PC-3 (cell line): ENCODE results near the gene C17orf114.

Experiments used
- EZH2 ChIP-seq: fragments of 300-600 bp; sonication (generic); IDR thresholded peaks from one replicate; pipeline ENCODE4 v1.6.1; 2017; ENCODE audit warnings: antibody characterized with exemption, mild to moderate bottlenecking, low read length; ENCODE audit not compliant: unreplicated experiment
- EZH2phosphoT487 ChIP-seq: fragments of 300-600 bp; sonication (generic); IDR thresholded peaks from 2 replicates; pipeline ENCODE4 v1.6.1; 2018; ENCODE audit warnings: mild to moderate bottlenecking, antibody characterized with exemption, low read length, borderline replicate concordance
- TF ChIP-seq, protein P1 (sequence below): fragments of 300-600 bp; sonication (generic); conservative IDR thresholded peaks from 2 replicates; pipeline ENCODE4 v1.5.1; 2017; ENCODE audit warnings: antibody characterized with exemption, low read depth, mild to moderate bottlenecking, low read length

DNA sequence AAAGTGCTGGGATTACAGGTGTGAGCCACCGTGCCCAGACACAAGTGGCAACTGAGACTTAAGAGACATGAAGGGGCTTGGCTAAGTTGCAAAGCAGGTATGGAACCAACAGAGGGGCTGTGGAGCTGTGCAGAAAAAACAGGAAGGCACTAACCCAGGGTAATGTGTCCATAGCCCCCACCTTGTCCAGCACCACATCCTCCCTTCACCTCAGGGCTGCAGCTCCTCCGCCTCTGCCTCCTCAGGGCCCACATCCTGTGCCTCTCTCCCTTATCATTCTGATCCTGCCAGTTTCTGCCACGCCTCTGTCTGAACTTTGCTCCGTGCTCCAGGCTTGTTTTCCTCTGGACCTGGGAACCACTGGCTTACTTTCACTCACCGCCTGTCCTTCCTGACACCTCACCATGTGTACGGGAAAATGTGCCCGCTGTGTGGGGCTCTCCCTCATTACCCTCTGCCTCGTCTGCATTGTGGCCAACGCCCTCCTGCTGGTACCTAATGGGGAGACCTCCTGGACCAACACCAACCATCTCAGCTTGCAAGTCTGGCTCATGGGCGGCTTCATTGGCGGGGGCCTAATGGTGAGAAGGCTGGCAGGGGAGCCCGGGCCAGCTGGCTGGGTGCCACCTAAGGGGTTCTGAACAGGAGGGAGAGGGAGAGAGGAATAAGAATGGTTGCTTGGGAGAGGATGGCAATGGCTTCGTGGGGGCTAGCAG is 30.5 kb downstream of the C17orf114 start, which contains the start of gene TM4SF5:
- TF ChIP-seq, protein P1, sequence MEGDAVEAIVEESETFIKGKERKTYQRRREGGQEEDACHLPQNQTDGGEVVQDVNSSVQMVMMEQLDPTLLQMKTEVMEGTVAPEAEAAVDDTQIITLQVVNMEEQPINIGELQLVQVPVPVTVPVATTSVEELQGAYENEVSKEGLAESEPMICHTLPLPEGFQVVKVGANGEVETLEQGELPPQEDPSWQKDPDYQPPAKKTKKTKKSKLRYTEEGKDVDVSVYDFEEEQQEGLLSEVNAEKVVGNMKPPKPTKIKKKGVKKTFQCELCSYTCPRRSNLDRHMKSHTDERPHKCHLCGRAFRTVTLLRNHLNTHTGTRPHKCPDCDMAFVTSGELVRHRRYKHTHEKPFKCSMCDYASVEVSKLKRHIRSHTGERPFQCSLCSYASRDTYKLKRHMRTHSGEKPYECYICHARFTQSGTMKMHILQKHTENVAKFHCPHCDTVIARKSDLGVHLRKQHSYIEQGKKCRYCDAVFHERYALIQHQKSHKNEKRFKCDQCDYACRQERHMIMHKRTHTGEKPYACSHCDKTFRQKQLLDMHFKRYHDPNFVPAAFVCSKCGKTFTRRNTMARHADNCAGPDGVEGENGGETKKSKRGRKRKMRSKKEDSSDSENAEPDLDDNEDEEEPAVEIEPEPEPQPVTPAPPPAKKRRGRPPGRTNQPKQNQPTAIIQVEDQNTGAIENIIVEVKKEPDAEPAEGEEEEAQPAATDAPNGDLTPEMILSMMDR: no peak
- no peak for TF ChIP-seq EZH2
- no peak for TF ChIP-seq EZH2phosphoT487
